Esophagus muscularis mucosa (tissue), 4 donors: ENCODE data around the gene EPHA4.

Source experiments
- EP300 ChIP-seq: sonication (generic); formaldehyde crosslinking; IDR thresholded peaks from one replicate; pipeline ENCODE4 v1.6.1; 2017; ENCODE audit warnings: antibody characterized with exemption
- POLR2A ChIP-seq: fragments of 450-650 bp; IDR thresholded peaks from one replicate; pipeline ENCODE4 v1.6.1; 2017; ENCODE audit warnings: antibody characterized with exemption, moderate library complexity, mild to moderate bottlenecking, low read depth
- TF ChIP-seq, protein P1 (sequence below), 3 experiments: fragments of 200-600 bp in 2 of 3; fragments of 450-650 bp in 1 of 3; sonication (generic) in 2 of 3; IDR thresholded peaks; one replicate each; pipeline ENCODE4 v1.5.1; 2017 to 2019; ENCODE audit warnings: antibody characterized with exemption in 3 of 3, mild to moderate bottlenecking in 2 of 3, moderate library complexity in 1 of 3

DNA sequence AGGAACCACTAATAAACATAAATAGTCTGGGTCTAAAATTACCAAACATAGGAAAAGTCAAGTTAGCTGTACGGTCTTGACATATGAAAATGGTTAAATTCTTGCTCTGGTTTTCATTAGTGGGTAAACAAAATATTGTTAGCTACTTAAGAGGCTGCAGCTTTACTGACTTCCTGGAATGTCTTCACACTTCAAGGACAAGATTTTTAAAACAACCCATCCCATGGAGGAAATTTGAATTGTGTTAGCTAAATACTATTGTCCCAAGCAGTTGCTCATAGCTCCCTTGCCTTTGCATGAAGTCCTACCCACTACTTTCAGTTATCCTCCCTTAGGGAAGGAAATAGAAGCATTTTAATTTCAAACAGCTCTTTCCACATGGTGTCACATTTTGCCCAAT lies 128.5 kb downstream of the EPHA4 start:
- TF ChIP-seq, protein P1, sequence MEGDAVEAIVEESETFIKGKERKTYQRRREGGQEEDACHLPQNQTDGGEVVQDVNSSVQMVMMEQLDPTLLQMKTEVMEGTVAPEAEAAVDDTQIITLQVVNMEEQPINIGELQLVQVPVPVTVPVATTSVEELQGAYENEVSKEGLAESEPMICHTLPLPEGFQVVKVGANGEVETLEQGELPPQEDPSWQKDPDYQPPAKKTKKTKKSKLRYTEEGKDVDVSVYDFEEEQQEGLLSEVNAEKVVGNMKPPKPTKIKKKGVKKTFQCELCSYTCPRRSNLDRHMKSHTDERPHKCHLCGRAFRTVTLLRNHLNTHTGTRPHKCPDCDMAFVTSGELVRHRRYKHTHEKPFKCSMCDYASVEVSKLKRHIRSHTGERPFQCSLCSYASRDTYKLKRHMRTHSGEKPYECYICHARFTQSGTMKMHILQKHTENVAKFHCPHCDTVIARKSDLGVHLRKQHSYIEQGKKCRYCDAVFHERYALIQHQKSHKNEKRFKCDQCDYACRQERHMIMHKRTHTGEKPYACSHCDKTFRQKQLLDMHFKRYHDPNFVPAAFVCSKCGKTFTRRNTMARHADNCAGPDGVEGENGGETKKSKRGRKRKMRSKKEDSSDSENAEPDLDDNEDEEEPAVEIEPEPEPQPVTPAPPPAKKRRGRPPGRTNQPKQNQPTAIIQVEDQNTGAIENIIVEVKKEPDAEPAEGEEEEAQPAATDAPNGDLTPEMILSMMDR (IDR thresholded peaks at IDR 0.05): no peak
- no peak for TF ChIP-seq EP300
- no peak for TF ChIP-seq POLR2A
